MM.1S (cell line): ENCODE results near the gene CASP7.

Source experiments
- DNase-seq: peaks from one replicate; pipeline ENCODE4 v3.0.0-alpha.2; 2015
- H2AFZ ChIP-seq: fragments of 300-600 bp; sonication (generic); 2 replicates; pipeline ENCODE4 v1.6.0; 2016; ENCODE audit warnings: antibody characterized with exemption, low read length
- H3F3A ChIP-seq: fragments of 300-600 bp; sonication (generic); 2 replicates; pipeline ENCODE4 v1.6.1; 2016; ENCODE audit warnings: mild to moderate bottlenecking, antibody characterized with exemption, low read length, moderate library complexity, mixed read lengths; ENCODE audit not compliant: insufficient read depth
- H3K27ac ChIP-seq: fragments of 300-600 bp; sonication (generic); 2 replicates; pipeline ENCODE4 v1.5.1; 2016; ENCODE audit warnings: mild to moderate bottlenecking, low read length
- H3K27me3 ChIP-seq: fragments of 300-600 bp; sonication (generic); replicated peaks from 2 replicates; pipeline ENCODE4 v1.6.0; 2016; ENCODE audit warnings: low read length; ENCODE audit not compliant: insufficient read depth
- H3K36me3 ChIP-seq: fragments of 300-600 bp; sonication (generic); replicated peaks from 2 replicates; pipeline ENCODE4 v1.6.1; 2016; ENCODE audit warnings: mild to moderate bottlenecking, low read length, mixed read lengths; ENCODE audit not compliant: insufficient read depth
- H3K4me1 ChIP-seq: fragments of 300-600 bp; sonication (generic); 2 replicates; pipeline ENCODE4 v1.6.1; 2016; ENCODE audit warnings: low read length, mixed read lengths
- H3K4me2 ChIP-seq: fragments of 300-600 bp; sonication (generic); 2 replicates; pipeline ENCODE4 v1.6.0; 2016; ENCODE audit warnings: low read depth, low read length
- H3K4me3 ChIP-seq: fragments of 300-600 bp; sonication (generic); 2 replicates; pipeline ENCODE4 v1.5.1; 2016; ENCODE audit warnings: low read length, mixed read lengths
- H3K79me2 ChIP-seq: fragments of 300-600 bp; sonication (generic); 2 replicates; pipeline ENCODE4 v1.6.1; 2016; ENCODE audit warnings: mixed run types, low read length, mixed read lengths
- H3K9ac ChIP-seq: fragments of 300-600 bp; sonication (generic); 2 replicates; pipeline ENCODE4 v1.6.1; 2016; ENCODE audit warnings: low read length, mixed read lengths
- H3K9me2 ChIP-seq: fragments of 300-600 bp; sonication (generic); replicated peaks from 2 replicates; pipeline ENCODE4 v1.6.1; 2016; ENCODE audit warnings: mild to moderate bottlenecking, low read length, mixed read lengths; ENCODE audit not compliant: insufficient read depth
- H3K9me3 ChIP-seq: fragments of 300-600 bp; sonication (generic); replicated peaks from 2 replicates; pipeline ENCODE4 v1.6.1; 2016; ENCODE audit warnings: mild to moderate bottlenecking, low read length, mixed read lengths; ENCODE audit not compliant: insufficient read depth
- H4K20me1 ChIP-seq: fragments of 300-600 bp; sonication (generic); 2 replicates; pipeline ENCODE4 v1.6.1; 2016; ENCODE audit warnings: mild to moderate bottlenecking, low read length, moderate library complexity, mixed read lengths; ENCODE audit not compliant: insufficient read depth
- CTCF ChIP-seq: fragments of 300-600 bp; sonication (generic); IDR thresholded peaks from 2 replicates; pipeline ENCODE4 v1.5.1; 2016; ENCODE audit warnings: antibody characterized with exemption, low read length, mixed read lengths
- EZH2 ChIP-seq: fragments of 300-600 bp; sonication (generic); optimal IDR thresholded peaks from 2 replicates; pipeline ENCODE3; 2017; ENCODE audit warnings: low read depth, mild to moderate bottlenecking, antibody characterized with exemption, low read length, mixed read lengths
- EZH2phosphoT487 ChIP-seq: fragments of 300-600 bp; sonication (generic); IDR thresholded peaks from 2 replicates; pipeline ENCODE4 v1.6.1; 2018; ENCODE audit warnings: antibody characterized with exemption, low read length

CASP7 gene

GRCh38 chr10:113732160-113732881 is 52.6 kb downstream of the CASP7 start:
- H3K27ac ChIP-seq, result no peak overlapping the region
- H3K4me1 ChIP-seq, result no peaks in the 10 kb centered on the region
- no peaks in the 10 kb centered on the region for H3K9me3 ChIP-seq
- H3K79me2 ChIP-seq, result no peaks in the 10 kb centered on the region
- no peak for DNase-seq
- no peak overlapping the region for H2AFZ ChIP-seq
- no peaks in the 10 kb centered on the region for H3K9me2 ChIP-seq
- no peak overlapping the region for H3K4me2 ChIP-seq
- H3K27me3 ChIP-seq, result no peaks in the 10 kb centered on the region
- no peaks in the 10 kb centered on the region for H3F3A ChIP-seq
- peaks cover 3% of the 10 kb centered on the region for H3K36me3 ChIP-seq
- TF ChIP-seq EZH2 (no peak), EZH2phosphoT487 (no peak), CTCF (no peak)
- no peak overlapping the region for H3K4me3 ChIP-seq
- no peaks in the 10 kb centered on the region for H4K20me1 ChIP-seq
- H3K9ac ChIP-seq, result no peak overlapping the region

- H4K20me1 ChIP-seq, result no peaks in the 10 kb centered on the region
- DNase-seq, result no peak
- peaks cover 3% of the 10 kb centered on the region for H3K36me3 ChIP-seq
- no peaks in the 10 kb centered on the region for H3F3A ChIP-seq
- H3K27me3 ChIP-seq, result no peaks in the 10 kb centered on the region
- no peak overlapping the region for H3K9ac ChIP-seq
- H3K79me2 ChIP-seq, result no peaks in the 10 kb centered on the region
- H3K9me3 ChIP-seq, result no peaks in the 10 kb centered on the region
- H3K4me2 ChIP-seq, result no peak overlapping the region
- no peaks in the 10 kb centered on the region for H3K9me2 ChIP-seq
- H3K27ac ChIP-seq, result no peak overlapping the region
- H3K4me1 ChIP-seq, result no peaks in the 10 kb centered on the region
- no peak overlapping the region for H3K4me3 ChIP-seq
- no peak overlapping the region for H2AFZ ChIP-seq
- no peak for TF ChIP-seq EZH2
- no peak for TF ChIP-seq CTCF
- TF ChIP-seq EZH2phosphoT487, result no peak
Observed at GRCh38 chr10:113732966-113733365, 53.3 kb downstream of the CASP7 start.

DNA sequence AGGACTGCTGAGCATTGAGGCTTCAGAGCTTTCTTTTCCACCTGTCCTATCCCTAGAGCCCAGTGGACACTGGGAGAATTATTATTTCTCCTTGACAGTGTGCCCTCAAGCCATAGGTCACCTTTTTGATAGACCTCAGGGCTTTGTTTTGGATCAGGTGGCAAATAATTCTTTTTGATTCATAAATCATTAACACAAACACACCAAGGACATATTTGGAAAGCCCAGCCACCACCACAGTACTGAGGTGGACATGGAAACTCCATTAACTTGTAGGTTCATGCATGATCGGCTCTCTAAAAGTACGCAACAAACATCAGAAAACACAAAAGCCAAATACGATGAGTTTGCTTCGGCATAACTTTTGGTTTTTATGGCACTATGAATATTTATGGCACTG is 53.9 kb downstream of the CASP7 start:
- no peaks in the 10 kb centered on the region for H4K20me1 ChIP-seq
- no peaks in the 10 kb centered on the region for H3K27me3 ChIP-seq
- H3K79me2 ChIP-seq, result no peaks in the 10 kb centered on the region
- H3K4me2 ChIP-seq, result no peak overlapping the region
- no peak for DNase-seq
- no peak overlapping the region for H3K27ac ChIP-seq
- no peak for TF ChIP-seq CTCF
- TF ChIP-seq EZH2phosphoT487, result no peak
- no peak for TF ChIP-seq EZH2
- no peak overlapping the region for H3K4me3 ChIP-seq
- H3K9me2 ChIP-seq, result no peaks in the 10 kb centered on the region
- peaks cover 3% of the 10 kb centered on the region for H3K36me3 ChIP-seq
- H3K4me1 ChIP-seq, result no peaks in the 10 kb centered on the region
- no peak overlapping the region for H3K9ac ChIP-seq
- H2AFZ ChIP-seq, result no peak overlapping the region
- no peaks in the 10 kb centered on the region for H3K9me3 ChIP-seq
- H3F3A ChIP-seq, result no peaks in the 10 kb centered on the region
